Measurements from ENCODE around the gene ANKRD16. TPM values are rescaled to one million over a fixed set of nuclear protein-coding genes. Genes with fewer than 3 reads are reported as not detected.
"Not testable (repeated sequence)": the region's sequence is repeated elsewhere in the genome, so short reads cannot be mapped to it uniquely, and the experiment has no call there.

The ANKRD16 gene
- total RNA-seq, 4 donors from 2014 or later, result 9.0 to 23.3 (median 16.6) TPM

DNA sequence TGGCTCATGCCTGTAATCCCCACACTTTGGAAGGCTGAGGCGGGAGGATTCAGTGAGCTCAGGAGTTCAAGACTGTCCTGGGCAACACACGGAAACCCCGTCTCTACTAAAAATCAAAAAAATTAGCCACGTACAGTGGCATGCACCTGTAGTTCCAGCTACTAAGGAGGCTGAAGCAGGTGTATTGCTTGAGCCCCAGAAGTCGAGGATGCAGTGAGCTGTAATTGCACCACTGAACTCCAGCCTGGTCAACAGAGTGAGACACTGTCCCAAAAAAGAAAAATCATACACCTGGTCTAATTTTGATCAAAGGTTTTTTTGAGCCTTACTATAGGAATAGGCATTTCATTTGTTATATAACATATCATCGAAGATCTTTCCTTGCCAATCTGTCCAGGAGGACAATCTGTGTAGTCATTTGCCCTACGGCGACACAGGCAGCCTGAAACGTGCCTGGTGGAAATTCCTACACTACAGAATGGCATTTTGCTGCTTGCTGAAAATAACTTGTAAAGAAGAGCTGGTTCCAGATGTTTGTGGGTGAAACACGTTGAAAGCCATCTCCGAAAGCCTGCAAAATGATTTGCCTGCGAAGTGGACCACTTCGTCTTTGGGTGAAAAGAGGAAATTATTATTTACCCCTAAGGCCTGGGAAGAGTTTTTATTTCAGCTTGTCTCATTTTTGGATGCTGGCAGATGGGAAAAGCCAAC is 45.2 kb downstream of the ANKRD16 start:
- WGBS, 2 donors, result 38% methylated on average over 13 of the region's 13 CpGs
- TF ChIP-seq, protein P1, sequence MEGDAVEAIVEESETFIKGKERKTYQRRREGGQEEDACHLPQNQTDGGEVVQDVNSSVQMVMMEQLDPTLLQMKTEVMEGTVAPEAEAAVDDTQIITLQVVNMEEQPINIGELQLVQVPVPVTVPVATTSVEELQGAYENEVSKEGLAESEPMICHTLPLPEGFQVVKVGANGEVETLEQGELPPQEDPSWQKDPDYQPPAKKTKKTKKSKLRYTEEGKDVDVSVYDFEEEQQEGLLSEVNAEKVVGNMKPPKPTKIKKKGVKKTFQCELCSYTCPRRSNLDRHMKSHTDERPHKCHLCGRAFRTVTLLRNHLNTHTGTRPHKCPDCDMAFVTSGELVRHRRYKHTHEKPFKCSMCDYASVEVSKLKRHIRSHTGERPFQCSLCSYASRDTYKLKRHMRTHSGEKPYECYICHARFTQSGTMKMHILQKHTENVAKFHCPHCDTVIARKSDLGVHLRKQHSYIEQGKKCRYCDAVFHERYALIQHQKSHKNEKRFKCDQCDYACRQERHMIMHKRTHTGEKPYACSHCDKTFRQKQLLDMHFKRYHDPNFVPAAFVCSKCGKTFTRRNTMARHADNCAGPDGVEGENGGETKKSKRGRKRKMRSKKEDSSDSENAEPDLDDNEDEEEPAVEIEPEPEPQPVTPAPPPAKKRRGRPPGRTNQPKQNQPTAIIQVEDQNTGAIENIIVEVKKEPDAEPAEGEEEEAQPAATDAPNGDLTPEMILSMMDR (IDR thresholded peaks at IDR 0.05), result no peak
- TF ChIP-seq POLR2A (IDR thresholded peaks at IDR 0.05), result no peak
- intact Hi-C loops (cut with DNase I; ENCODE audit: low total_unique reads), result no loop called here
- DNase-seq (ENCODE audit: low spot score in 2 of 2), result no peak
- no peak overlapping the region for H3K4me3 ChIP-seq (ENCODE audit: low read depth, poor library complexity, severe bottlenecking)

DNA sequence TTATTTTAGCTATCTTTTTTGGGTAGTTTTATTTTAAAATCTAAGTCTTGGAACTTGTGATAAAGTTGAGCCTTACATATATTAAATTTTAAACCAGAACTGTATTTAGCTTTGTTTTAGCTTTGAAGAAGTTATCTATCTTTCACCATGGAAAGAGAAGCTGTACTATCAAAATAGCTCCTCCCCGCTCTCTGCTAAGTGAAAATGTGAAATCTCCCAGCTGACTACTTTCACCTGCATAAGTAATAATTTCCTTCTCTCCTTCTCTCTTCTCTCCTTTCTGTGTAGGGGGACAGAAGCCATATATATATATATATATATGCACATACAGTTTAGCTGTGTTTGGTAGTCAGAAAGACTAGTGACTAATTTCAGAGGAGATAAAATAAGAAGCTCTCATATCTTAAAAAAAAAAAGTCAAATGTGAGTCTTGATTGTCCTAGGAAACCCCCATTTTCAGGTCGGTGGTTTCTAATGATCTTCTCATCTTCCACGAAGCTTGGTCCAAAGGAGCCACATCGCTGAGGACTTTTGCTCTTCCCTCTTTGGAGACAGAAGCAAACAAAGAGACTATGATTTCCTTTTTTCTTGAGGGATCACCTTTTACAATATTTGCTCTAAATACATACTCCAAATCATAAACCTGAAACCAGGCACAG is 45.9 kb downstream of the ANKRD16 start:
- DNase-seq (ENCODE audit: low spot score in 2 of 2), result no peak
- TF ChIP-seq, protein P1 (IDR thresholded peaks at IDR 0.05), result no peak
- WGBS, 2 donors, result 71 to 76% methylated on average over 4 of the region's 4 CpGs
- no peak overlapping the region for H3K4me3 ChIP-seq (ENCODE audit: low read depth, poor library complexity, severe bottlenecking)
- intact Hi-C loops (cut with DNase I; ENCODE audit: low total_unique reads), result no loop called here

DNA sequence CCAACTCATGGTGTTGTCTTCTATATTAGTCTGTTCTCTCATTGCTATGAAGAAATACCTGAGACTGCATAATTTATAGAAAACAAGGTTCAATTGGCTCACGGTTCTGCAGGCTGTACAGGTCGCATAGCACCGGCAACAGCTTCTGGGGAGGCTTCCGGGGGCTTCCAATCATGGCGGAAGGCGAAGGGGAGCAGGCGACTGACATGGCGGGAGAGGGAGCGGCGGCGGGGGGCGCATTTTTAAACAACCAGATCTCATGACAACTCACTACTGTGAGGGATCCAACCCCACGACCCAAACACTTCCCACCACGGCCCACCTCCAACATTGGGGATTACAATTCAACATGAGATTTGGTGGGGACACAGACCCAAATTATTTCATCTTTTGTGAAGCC is 47.7 kb downstream of the ANKRD16 start:
- TF ChIP-seq, protein P1 (IDR thresholded peaks at IDR 0.05), result no peak
- TF ChIP-seq POLR2A (IDR thresholded peaks at IDR 0.05), result no peak
- WGBS, 2 donors, result 88 to 93% methylated on average over 14 of the region's 14 CpGs
- intact Hi-C loops (cut with DNase I; ENCODE audit: low total_unique reads), result no loop called here
- DNase-seq (ENCODE audit: low spot score in 2 of 2), result no peak
- H3K4me3 ChIP-seq (ENCODE audit: low read depth, poor library complexity, severe bottlenecking), result no peak overlapping the region

DNA sequence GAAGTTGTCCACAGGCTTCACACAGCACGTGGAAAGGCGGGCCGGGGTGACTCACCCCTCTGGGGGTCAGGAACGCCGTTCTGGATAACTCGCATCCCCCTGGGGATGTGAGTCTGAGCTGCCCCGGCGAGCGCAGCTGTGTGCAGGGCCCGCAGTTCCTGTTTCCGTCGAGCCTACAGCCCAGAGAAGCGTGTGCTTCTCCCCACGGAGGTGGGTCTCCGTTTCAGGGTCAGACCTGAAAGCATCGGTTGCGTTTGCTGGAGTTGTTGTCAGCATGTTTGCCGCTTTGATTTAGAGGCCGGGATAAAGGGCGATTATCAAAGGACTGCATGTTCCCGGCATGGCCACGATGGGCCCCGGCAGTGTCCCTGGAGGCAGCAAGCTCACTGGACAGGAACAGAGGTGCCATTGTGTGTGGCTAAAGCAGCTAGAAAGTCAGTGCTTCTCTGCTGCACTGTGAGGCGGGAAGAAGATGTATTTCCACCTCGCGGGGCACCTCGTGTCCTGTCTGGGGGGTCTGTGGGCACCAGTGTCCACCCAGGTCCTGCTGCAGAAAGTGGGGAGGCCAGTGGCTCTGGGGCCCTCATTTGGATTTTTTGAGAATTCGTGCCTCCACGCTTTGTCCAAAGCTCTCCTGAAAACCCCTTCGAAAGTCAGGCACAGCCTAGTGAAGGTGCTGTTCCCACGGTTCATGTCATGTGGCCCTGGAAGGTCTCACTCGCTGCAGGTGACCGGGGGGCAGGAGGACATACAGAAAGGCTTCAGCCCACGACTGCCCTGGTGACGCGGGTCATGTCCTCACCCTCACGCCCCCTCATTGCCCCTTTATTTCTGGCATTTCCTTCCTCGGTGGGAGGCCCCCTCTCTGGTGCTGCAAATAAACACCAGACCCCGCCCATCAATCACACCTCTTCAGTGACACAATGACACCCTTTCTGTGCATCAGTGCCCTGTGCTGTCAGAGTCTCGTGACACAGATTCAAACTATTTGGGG is 49.1 kb downstream of the ANKRD16 start:
- DNase-seq (ENCODE audit: low spot score in 2 of 2), result no peak
- intact Hi-C loops (cut with DNase I; ENCODE audit: low total_unique reads), result no loop called here
- WGBS, 2 donors, result 56 to 57% methylated on average over 35 to 40 of the region's 40 CpGs
- no peak for TF ChIP-seq POLR2A (IDR thresholded peaks at IDR 0.05)
- TF ChIP-seq, protein P1 (IDR thresholded peaks at IDR 0.05), result no peak
- H3K4me3 ChIP-seq (ENCODE audit: low read depth, poor library complexity, severe bottlenecking), result no peak overlapping the region

DNA sequence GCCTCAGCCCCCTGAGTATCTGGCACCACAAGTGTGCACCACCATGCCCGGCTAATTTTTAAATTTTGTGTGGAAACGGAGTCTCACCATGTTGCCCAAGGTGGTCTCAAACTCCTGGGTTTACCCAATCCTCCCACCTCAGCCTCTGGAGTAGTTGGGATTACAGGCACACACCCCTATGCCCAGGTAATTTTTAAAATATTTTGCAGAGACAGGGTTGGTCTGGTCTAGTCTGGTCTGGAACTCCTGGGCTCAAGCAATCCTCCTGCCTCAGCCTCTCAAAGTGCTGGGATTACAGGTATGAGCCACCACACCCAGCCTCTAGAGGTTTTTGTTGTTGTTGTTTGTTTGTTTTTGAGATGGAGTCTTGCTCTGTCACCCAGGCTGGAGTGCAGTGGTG is 53.5 kb downstream of the ANKRD16 start:
- DNase-seq (ENCODE audit: low spot score in 2 of 2); H3K4me3 ChIP-seq (ENCODE audit: low read depth, poor library complexity, severe bottlenecking); intact Hi-C loops (cut with DNase I; ENCODE audit: low total_unique reads): not testable (repeated sequence)
- 91 to 100% methylated on average over 2 of the region's 2 CpGs for WGBS, 2 donors
